Activated T-cell treated with anti-CD3 and anti-CD28 coated beads for 48 hours (primary cell): ENCODE measurements around the gene RAMP3.
"Not testable (repeated sequence)": the region's sequence is repeated elsewhere in the genome, so short reads cannot be mapped to it uniquely, and the experiment has no call there.

Experiments
- DNase-seq: peaks from one replicate; pipeline ENCODE4 v3.0.0-alpha.2; 2020; ENCODE audit warnings: low read depth

RAMP3 gene

DNA sequence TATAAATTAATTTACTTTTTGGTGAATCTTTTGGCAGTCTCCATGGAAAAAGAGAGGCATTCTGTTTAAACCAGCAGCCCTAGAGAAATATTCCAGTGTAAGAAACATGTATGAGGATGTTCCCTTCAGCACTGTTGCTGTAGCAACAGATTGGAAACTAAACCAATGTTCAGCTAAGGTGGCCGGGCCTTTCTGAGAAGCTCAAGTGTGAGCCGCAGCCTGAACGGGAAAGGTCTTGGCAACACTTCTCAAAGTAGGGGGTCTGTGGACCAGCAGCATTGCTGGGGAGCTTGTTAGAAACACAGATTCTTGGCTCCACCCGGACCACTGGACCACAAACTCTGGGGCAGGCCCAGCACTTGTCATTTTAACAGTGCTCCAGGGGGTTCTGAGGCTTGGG, 36.2 kb downstream of the RAMP3 start:
- DNase-seq = no peak

DNA sequence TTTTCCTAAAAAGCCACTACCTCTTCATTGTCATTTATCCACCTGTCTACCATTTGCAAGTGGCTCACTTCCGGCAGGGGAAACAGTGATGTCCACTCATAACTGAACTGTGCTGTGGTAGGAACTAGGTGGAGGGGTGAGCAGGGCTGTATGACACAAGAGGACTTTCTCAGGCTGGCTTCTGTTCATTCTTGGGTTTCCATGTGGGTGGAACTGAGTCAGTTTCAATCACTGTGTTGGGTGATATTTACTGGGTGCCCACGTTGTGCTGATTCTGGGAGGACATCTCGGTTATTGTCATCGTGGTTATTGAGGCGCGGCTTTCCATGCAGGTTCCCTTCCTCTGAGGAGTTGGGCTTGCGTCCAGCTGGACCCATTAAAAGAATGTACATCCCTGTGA, 38.8 kb downstream of the RAMP3 start:
- peak; percentile 63 for DNase-seq

DNA sequence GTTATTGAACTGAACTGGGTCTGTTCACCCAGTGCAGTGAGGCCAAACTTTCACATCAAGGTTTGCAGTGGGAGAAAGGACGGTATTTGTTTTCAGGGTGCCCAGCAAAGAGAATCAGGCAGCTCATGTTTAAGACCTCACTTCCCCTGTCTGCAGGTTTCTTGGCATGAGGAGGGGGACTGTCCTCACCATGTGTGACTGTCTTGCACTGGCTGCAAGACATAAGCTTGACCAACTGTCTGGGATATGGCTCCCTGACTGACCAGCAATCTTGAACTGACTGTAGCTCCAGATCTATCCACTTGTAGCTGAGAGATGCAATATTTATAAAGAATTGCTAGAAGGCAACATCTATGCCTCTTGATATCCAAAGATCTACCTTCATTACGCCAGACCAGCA, 39.9 kb downstream of the RAMP3 start:
- DNase-seq = no peak

DNA sequence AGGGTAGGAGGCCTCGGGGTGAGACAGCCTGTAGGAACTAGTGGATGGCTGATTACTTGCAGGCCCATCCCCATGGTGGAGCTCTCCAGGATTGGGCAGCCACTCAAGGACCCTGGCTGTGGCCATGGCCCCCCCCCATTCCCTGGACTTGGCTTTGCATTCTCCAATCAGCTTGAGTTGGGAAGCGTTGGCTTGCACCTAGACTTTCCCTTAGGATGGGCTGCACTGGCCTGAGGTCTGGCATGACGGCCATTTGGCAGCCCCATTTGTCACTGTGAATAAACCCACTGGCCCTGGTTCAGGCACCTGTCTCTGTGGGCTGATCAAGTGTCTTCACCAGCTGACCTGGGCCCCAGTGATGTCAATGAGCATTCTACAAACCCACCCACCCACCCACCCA, 41.4 kb downstream of the RAMP3 start:
- no peak for DNase-seq

DNA sequence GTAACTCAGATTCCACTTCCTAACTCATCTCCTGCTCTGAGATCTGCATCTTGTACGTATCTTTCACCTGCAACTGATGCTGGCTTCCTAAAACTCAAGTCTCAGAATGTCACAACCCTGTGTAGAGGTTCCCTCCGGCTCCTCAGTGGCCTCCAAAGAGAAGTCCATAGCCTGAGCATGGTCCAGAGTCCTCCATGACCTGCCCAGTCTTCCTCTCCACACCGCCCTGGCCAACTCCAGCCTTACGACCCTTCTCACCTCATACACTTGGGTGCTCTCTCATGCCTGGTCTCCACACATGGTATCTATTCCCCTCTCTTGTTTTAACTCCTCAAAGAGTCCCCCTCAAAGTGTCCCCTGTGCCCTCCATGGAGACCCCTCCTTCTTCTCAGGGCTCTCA, 41.9 kb downstream of the RAMP3 start:
- no peak for DNase-seq

DNA sequence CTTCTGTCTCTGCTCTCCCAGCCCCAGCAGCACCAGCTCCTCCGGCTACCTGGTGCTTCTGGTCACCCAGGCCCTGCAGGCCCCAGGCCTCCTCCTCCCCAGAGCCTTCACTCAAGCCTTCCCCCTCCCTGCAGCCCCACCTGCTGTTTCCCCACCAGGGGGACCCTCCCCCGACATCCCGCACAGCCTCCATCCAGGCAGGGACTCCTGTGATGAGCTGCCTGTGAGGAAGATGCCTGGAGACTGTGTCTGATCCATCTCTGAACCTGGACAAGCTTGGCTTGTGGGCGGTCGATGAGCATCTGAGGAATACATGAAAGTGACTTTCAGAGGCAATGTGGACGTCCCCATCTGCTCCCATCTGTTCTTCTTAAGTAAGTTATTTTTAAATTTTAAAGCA, 45.0 kb downstream of the RAMP3 start:
- DNase-seq = no peak

DNA sequence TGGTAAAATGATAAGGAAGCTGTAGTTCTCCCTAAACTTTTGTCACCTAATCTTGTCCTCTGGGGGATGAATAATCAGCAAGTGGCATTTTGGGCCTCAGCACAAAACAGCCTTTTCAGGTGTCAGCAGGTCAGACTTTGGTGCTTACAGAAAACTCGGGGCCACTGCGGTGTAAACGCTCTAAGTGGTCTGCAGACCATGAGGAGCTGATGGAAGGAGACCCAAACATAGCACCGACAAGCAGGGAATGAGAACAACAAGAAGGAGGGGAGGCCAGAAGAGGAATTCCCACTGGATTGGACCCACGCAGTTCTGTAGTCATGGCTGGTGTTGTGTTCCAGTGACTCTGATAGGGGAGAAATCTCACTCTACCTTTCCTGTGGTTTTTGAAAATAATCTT, 45.4 kb downstream of the RAMP3 start:
- no peak for DNase-seq

DNA sequence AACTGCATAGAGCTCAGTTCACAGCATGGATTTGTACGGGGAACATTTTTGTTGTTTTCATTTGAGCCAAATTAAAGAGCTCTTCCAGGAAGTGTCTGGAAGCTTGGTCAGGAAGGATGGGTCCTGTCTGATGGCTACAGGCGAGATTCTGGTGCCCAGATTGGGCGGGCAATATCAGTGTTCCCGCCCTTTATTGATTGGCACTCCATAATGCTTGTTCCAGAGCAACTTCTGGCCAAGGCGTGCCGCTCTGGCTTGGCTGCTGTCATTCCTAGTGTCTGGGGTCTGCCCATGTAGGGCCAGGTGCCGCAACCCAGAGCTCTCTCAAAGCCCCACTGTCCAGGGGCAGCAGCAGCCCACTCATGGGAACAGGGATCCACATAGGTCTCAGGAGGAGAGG, 45.9 kb downstream of the RAMP3 start:
- DNase-seq = no peak

DNA sequence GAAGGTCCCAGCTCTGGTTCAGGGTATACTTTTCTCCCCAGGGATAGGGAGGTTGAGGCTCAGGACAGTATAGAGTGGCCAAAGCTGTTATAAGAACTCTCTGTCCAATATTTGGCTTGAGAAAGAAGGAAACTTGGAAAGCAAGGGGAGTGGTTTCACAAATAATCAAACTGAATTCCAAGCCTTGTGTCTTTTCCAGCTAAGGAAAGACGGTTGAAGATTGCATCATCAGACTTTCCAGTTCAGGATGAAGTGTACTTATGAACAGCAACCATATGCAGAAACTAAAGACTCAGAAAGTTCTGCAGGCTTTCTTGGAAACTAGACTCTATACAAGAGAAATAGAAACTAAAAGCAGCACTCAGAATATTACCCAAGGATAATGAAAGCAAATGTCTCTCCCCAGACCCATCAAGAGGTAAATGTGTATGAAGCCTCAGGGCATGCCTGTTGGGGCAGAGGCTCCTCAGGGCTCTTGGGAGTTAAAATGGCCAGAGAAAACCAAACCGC, 46.4 kb downstream of the RAMP3 start:
- DNase-seq = no peak

DNA sequence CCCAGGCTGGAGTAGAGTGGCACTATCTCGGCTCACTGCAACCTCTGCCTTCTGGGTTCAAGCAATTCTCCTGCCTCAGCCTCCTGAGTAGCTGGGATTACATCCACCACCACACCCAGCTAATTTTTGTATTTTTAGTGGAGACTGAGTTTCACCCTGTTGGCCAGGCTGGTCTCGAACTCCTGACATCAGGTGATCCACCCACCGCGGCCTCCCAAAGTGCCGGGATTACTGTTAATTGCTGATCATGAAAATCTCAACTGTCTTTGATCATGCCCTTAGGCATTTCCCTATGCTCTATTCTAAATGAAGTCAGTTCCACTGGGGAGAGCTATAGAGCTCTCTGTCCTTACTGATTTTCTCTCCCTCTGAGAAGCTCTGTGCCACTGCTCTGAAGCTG, 48.7 kb downstream of the RAMP3 start:
- DNase-seq = not testable (repeated sequence)

DNA sequence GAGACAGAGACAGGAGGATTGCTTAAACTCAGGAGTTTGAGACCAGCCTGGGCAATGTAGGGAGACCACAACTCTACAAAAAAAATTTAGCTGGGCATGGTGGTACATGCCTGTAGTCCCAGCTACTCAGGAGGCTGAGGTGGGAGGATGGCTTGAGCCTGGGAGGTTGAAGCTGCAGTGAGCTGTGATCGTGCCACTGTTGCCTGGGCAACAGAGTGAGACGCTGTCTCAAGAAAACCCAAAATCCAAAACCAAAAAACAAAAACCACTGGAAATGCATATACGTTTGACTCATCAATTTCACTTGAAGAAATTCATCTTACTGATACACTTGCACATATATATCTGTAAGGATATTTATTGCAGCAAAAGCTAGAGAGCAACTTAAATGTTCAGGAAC, 52.3 kb downstream of the RAMP3 start:
- DNase-seq = not testable (repeated sequence)

DNA sequence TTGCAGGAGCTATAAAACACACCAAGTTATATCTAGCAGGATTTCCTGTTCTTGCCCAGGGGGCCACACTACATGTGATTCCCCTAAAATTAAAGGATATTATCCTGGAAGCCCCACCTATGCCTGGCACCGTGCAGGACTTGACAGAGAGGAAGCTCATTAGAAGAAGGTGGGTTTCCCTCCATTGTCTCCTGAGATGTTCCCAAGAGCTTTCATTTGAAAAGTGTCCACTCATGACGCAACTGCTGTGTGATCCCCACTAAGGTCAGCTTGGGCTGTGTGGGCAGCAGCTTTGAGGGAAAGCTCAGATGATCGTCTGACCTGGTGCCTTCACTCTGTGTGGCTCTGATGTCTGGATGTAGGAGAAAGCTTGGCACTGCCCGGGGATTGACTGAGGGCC, 53.5 kb downstream of the RAMP3 start:
- no peak for DNase-seq

DNA sequence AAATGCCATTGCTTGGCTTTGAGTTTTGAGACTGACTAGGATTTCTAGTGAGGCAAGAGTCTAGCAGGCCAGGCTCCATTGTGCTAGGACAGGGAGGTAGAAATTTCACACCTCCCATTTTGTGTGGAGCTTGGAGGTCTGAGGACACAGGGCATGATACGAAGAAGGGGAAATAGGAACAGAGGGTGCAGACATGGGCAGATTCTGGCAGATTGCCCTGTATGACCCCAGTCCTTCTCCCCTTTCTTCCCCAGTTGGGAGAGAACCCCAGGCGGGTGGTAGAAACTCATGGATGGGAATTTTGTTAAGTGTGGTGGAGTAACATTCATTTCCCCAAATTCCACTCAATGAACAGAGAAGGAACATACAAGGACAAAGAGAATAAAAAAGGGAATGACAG, 54.4 kb downstream of the RAMP3 start:
- DNase-seq = no peak

DNA sequence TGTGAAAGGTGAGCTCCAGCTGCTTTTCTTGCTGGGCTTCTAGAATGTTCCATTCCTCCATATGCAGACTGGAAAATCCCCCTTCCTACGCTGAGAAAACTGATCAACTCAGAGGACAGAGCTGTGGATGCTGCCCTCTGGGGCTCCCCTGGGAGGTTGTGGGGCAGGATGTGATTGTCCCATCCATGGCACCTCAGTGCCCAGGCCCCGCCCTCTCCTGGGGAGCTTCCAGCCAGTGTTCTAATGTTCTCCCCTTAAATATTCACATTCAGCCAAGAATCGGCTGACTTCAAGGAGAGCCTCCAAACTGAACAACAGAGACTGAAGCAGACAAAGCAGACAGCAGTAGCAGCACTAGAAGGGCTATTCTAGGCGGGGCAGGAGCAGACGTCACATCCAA, 55.0 kb downstream of the RAMP3 start:
- DNase-seq = no peak

DNA sequence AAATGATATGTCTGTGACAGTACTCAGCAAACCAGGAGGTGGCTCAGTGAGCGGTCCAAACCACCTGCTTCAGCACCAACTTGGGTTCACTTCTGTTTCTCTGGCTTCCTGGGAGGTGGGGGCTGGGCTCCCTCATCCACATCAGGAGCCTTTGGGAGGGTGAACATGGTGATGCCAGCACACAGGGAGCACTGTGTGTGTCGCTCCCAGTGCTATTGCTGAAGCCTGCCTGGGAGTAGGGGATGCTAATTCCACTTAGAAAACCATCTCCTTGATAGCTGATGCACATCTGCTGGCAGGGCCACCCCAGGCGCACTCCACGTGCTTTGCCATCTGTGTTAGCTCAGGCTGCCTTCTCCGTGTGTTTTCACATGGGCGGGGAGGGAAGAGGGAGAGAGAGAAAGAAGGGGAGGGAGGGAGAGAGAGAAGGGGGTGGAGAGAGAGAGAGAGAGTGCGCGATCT, 58.0 kb downstream of the RAMP3 start:
- DNase-seq = no peak

DNA sequence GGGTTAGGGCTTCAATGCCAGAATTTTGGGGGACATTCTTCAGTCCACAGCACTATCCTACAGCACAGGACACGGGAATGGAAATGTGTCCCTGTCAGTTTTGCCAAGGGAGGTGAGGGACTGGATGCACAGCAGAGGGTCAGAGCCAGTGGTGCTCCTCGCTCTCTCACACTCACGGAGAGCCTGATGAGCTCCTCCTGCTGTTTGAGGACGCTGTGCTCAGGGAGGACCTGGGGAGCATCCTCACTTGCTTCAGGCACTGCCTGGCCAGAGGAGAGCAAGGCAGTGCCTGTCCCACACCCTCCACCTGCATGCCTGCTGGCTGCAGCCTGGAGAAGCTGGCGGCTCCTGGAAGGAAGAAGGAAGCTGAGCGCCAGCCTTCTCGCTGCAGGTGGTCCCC, 58.6 kb downstream of the RAMP3 start:
- DNase-seq = no peak

DNA sequence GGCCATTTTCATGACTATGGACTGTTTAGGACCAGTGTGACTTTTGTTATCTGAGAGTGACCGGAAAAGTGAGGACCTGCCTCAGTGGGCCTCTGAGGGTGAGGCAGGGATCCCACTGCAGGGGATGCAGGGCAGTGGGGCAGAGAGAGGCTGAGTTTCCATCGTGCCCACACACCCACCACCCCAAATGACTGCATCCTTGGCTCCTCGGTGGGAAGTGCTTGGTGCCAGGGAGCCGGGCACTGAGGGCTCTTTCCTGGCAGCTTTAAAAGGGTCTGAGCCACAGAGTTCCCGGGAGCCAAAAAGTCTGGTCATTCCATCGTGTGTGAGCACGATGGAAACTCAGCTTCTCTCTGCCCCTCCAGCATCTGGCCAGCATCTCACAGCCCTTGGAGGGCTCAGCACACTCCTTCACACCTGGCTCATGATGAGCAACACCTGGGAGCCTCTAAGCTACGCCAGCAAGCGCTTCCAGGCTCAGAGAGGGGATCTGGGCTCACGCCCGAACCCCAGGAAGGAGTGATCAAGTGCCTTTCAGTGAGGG, 59.1 kb downstream of the RAMP3 start:
- DNase-seq = no peak

DNA sequence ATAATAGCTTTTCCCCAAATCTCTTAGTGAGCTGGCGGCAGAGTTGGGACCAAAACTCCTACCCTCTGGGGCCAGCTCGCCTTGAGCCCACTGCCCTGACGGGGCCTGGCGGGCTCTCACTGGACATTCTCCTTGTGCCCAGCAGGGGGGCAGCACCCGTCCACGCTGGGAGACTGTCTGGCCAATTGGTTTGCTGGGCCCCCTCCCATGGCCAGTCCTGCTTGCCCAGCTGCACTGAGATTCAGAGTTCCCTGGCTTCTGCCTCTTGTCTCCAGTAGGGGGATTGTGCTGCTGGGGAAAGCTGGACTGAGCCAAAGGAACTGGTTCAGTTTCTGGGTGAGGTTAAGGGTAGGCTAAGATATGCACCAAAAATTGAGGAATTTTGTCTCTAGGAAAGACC, 59.8 kb downstream of the RAMP3 start:
- DNase-seq = no peak

DNA sequence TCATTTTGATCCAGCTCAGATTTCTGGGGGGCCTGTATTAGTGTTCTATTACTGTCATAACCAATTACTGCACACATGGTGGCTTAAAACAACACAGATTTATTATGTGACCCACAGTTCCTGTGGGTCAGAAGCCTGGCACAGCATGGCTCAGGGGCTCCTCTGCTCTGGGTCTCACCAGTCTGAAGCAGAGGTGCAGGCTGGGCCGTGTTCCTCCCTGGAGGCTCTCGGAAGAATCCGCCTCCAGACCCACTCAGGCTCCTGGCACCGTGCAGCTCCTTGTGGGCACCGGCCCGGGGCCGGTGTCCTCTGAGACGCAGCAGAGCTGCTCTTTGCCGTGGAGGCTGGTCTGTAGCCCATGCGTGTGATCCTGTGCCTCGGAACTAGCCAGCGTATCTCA, 61.5 kb downstream of the RAMP3 start:
- no peak for DNase-seq

DNA sequence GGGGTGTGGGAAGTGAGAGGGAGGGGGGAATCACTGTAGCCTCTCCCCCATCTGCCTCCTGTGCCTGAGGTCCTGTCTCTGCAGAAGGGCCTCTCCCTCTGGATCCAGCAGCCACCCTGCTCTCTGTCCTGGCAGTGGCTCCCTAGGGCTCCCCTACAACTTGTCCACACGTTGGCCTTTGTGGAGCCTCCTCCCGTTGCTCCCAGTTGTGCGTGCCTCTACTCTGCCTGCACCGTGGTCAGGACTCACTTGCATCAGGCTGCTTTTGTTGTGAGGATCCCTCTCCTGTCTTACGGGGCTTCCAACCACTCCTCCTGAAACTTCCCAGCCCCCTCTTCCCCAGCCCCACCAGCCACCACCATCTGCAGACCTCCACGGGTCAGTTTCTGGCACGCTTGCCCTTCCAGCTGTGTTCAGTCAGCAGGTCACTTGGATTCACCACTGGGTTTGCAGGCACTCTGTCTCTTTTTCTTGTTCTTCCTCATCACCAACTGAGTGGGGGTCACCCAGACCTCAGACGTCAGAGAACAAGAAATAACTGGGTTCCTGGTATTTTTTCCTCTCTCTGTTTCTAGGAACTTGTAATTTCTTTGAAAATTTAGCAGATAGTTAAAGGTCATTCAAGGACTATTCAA, 62.3 kb downstream of the RAMP3 start:
- DNase-seq = no peak

DNA sequence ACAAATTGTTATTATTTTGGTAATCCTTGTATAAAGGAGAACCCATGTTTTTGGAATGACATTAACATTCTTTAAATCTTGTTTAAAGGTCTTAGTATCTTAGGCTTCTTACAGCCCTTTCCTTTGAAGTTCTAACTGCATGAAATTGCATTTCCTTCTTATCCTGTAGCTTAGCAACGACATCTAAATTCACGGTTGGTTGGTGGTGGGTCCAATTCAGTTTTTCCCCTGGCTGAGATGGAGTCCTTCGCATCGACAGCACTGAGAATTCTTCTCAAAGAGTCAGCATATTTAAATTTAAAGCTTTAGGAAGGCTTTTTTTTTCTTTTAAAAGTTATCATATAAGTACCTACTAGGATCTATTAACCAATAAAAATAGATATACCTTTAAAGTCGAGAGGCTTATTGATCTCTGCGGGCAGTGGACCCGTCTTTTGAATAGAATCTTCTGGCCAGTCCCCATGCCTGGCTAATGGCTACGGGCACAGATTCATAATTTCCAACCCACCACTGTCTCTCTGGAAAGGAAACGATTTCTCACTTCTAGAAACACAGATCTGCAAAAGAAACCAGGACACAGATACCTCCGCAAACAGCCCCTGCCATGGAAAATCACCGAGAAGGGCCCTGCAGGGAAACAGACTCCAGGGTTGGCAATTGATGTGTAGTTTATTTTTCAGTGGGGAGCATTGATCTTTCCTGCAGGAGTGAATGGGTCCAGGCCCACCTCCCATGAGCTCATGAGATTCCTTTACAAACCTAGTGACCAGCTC, 63.4 kb downstream of the RAMP3 start:
- no peak for DNase-seq

DNA sequence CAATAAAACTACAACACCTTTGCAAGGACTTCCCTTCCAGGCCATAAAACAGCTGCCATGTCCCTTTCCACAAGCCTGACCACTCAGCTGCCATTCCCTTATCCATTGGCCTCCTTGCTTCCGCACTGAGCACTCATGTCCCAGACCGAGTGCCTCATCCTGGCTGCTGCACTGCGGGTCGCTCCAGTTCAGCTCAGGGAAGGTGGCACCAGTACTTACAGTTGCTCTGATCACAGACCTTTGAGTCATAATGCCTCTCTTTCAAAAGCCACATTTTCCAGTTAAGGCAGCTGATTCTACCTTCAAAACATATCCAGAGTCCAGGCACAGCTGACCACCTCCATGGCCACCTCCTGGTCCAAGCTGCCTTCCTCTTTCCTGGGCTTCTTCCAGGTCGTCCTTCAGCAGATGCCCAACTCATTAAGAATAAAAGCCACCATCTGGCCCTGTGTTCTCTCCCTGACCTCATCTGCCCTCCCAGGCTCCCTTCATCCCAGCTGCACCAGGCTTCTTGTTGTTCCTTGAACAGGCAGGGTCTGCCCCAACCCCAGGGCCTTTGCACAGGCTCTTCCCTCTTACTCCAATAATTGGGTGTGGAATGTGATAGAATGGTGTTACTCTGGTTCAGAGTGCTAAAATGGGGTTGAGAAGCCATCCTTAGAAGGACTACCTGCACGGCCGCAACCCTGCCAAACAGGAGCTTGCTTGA, 64.5 kb downstream of the RAMP3 start:
- no peak for DNase-seq

DNA sequence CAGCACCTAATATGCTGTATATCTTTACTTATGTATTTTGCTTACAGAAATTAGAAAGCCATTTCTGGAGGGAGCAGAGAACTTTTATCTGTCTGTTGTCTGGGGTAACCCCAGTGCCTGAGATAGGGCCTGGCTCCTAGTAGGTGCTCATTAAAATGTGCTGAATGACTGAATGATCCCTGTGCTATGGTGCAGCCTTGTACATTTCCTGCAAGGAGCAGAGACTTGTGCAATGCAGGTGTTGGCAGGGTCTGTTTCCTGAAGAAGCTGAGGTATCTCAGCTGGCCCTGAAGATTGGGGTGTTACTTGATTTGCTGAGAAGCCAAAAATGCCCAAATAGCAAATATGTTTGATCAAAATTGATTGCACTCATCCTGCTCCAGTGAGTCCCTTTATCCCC, 65.5 kb downstream of the RAMP3 start:
- no peak for DNase-seq
